ENCODE measurements around the gene AMIGO2.
"Not testable (repeated sequence)": the region's sequence is repeated elsewhere in the genome, so short reads cannot be mapped to it uniquely, and the experiment has no call there.

Gene AMIGO2

DNA sequence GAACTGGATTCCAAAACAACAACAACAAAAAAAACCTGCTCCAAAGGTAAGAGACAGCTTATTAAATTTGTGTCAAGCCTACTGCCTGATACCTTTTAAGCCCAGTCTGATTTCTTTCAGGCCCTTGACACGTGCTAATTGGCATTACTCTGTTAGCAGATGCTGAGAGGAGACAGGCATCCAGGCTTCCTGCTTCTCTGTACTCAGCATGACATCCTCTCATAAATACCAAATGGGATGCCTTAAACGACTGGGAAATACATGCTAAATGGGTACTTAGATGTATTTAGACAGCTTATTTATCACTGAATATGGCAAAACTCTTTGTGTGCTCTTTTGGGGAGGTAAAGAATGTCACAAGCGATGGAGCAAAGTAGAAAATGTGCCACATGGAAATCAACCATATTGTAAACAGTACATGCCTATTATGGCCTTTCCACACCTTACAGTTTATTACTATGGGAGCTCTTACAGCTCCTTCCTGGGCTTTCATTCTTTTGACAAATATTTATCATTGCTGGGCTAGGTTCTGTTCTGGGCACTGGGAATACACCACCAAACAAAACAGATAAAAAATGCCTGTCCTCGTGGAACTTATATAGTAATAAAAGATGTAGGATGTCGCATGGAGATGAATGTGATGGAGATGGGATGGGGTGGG is 11.9 kb downstream of the AMIGO2 start:
- Histone ChIP-seq H3K4me1 (ENCODE audit: control insufficient read depth, insufficient read depth, low read length) (no peaks in the 10 kb centered on the region), H3K4me3 (ENCODE audit: low read depth, low read length) (no peak overlapping the region), H3K9me3 (ENCODE audit: control insufficient read depth, insufficient read depth, low read depth, low read length) (no peaks in the 10 kb centered on the region), H3K27ac (ENCODE audit: extremely low read depth, low read depth, low read length) (no peak overlapping the region), H3K36me3 (ENCODE audit: control insufficient read depth in 2 of 2, insufficient read depth in 1 of 2, low read length in 2 of 2) (no peaks in the 10 kb centered on the region)
- POLR2A ChIA-PET = no interaction called here
- TF ChIP-seq GLIS1 (tag by site-specific recombination; IDR thresholded peaks at IDR 0.05) (peak; percentile 44), SCRT1 (tag by site-specific recombination; IDR thresholded peaks at IDR 0.05; ENCODE audit: borderline replicate concordance) (no peak), ZIC2 (tag by site-specific recombination; IDR thresholded peaks at IDR 0.05) (peak; percentile 83)
- CTCF ChIA-PET = interaction anchor here (5.4 kb wide), 1 partner anchor 35 kb away, joined by 27 read pairs; no protein-coding TSS in a partner anchor

DNA sequence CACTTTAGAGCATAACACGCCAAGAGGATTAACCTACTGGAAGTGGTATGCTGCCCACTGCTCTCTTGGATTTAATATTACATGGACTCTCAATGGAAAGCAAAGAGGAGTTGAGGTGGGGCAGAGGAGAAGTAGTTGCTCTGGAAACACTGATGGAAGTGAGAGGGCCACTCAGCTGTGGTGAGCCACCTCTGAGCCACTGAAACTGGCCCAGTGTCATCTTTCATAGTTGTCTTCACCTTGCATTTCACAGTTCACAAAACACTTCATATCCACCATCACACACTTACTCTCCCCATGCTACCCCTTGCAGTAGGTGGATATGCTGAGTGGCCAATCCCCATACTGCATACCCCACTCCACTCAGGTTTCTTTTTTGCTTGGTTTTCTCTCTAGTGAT is 12.6 kb downstream of the AMIGO2 start:
- H3K4me1 ChIP-seq (ENCODE audit: control insufficient read depth, insufficient read depth, low read length) = no peaks in the 10 kb centered on the region
- no peaks in the 10 kb centered on the region for H3K36me3 ChIP-seq (ENCODE audit: control insufficient read depth in 2 of 2, insufficient read depth in 1 of 2, low read length in 2 of 2)
- no peak overlapping the region for H3K4me3 ChIP-seq (ENCODE audit: low read depth, low read length)
- H3K9me3 ChIP-seq (ENCODE audit: control insufficient read depth, insufficient read depth, low read depth, low read length) = no peaks in the 10 kb centered on the region
- POLR2A ChIA-PET = no interaction called here
- CTCF ChIA-PET = interaction anchor here (5.4 kb wide), 1 partner anchor 35 kb away, joined by 27 read pairs; no protein-coding TSS in a partner anchor
- no peak for TF ChIP-seq ZFP69B (tag by site-specific recombination; IDR thresholded peaks at IDR 0.05)
- TF ChIP-seq WT1 (tag by site-specific recombination; IDR thresholded peaks at IDR 0.05) = no peak
- TF ChIP-seq BCL11A (tag by site-specific recombination; IDR thresholded peaks at IDR 0.05; ENCODE audit: low read depth) = no peak
- TF ChIP-seq, protein P1, sequence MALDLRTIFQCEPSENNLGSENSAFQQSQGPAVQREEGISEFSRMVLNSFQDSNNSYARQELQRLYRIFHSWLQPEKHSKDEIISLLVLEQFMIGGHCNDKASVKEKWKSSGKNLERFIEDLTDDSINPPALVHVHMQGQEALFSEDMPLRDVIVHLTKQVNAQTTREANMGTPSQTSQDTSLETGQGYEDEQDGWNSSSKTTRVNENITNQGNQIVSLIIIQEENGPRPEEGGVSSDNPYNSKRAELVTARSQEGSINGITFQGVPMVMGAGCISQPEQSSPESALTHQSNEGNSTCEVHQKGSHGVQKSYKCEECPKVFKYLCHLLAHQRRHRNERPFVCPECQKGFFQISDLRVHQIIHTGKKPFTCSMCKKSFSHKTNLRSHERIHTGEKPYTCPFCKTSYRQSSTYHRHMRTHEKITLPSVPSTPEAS (tag by site-specific recombination; IDR thresholded peaks at IDR 0.05) = no peak
- no peak for TF ChIP-seq ZNF114 (tag by site-specific recombination; IDR thresholded peaks at IDR 0.05)
- no peak overlapping the region for H3K27ac ChIP-seq (ENCODE audit: extremely low read depth, low read depth, low read length)

DNA sequence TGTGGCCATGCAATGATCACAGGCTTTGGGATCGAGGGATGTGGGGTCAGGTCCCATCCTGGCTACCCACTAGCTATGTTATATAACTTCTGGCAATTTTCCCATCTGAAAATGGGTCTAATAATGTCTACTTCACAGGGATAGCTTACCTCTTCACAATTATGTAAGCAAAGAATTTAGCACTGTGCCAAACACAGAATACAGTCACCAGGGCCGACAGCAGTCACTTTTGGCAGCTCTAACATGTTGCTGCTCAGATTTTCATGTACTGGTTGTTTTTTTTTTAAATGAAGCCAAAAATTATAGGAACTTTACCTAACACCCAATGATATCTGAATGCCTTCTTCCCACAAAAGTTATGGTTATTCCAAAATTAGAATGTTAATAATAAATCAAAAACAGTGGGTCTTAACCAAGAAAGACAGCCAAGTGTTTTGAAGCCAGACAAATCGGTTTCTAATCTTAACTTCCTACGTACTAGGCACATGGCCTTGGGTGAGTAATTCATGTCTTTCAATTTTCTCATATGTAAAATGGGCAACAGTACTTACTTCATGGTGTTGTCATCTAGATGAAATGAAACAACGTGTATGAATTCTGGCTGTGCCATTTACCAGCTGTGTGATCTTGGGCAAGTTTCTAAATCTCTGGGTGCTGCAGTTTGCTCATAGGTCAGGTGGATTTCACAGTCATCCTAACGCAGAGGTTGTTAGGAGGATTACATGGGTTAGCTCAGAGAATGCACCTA is 13.3 kb downstream of the AMIGO2 start:
- Histone ChIP-seq H3K4me1 (ENCODE audit: control insufficient read depth, insufficient read depth, low read length) (no peaks in the 10 kb centered on the region), H3K27ac (ENCODE audit: extremely low read depth, low read depth, low read length) (no peak overlapping the region), H3K4me3 (ENCODE audit: low read depth, low read length) (no peak overlapping the region), H3K9me3 (ENCODE audit: control insufficient read depth, insufficient read depth, low read depth, low read length) (no peaks in the 10 kb centered on the region), H3K36me3 (ENCODE audit: control insufficient read depth in 2 of 2, insufficient read depth in 1 of 2, low read length in 2 of 2) (no peaks in the 10 kb centered on the region)
- POLR2A ChIA-PET = no interaction called here
- TF ChIP-seq FEZF1 (tag by site-specific recombination; IDR thresholded peaks at IDR 0.05) = no peak
- CTCF ChIA-PET = interaction anchor here (5.4 kb wide), 1 partner anchor 34 kb away, joined by 27 read pairs; no protein-coding TSS in a partner anchor

DNA sequence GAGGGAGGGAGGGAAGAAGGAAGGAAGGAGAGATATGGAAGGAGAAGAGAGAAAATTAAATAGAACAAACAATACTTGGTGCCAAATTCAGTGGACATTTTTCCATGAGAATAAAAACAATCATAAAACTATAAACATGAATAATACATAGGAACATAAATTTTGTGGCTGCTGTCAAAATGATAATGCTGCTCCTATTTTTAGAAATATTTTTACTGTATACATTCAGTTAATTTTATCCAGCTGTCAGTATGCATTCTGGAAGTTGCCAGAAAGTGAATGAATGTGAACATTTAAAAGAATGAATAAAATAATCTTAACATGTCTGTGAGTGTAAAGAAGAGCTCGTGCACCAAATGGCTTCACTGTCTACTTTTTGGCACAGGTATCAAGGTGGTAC is 14.2 kb downstream of the AMIGO2 start:
- ChIA-PET POLR2A (no interaction called here), CTCF (no interaction called here)

DNA sequence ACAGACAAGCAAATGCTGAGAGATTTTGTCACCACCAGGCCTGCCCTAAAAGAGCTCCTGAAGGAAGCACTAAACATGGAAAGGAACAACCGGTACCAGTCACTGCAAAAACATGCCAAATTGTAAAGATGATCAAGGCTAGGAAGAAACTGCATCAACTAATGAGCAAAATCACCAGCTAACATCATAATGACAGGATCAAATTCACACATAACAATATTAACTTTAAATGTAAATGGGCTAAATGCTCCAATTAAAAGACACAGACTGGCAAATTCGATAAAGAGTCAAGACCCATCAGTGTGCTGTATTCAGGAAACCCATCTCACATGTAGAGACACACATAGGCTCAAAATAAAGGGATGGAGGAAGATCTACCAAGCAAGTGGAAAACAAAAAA is 21.1 kb downstream of the AMIGO2 start:
- H3K36me3 ChIP-seq (ENCODE audit: control insufficient read depth in 2 of 2, insufficient read depth in 1 of 2, low read length in 2 of 2); H3K9me3 ChIP-seq (ENCODE audit: control insufficient read depth, insufficient read depth, low read depth, low read length); H3K27ac ChIP-seq (ENCODE audit: extremely low read depth, low read depth, low read length); H3K4me3 ChIP-seq (ENCODE audit: low read depth, low read length); CTCF ChIA-PET; POLR2A ChIA-PET; H3K4me1 ChIP-seq (ENCODE audit: control insufficient read depth, insufficient read depth, low read length): not testable (repeated sequence)

More for the DNA sequence above, 14.2 kb downstream of the AMIGO2 start:
- H3K36me3 ChIP-seq (ENCODE audit: control insufficient read depth in 2 of 2, insufficient read depth in 1 of 2, low read length in 2 of 2) = no peaks in the 10 kb centered on the region
- TF ChIP-seq ZNF426 (tag by site-specific recombination; IDR thresholded peaks at IDR 0.05) = no peak
- no peaks in the 10 kb centered on the region for H3K4me1 ChIP-seq (ENCODE audit: control insufficient read depth, insufficient read depth, low read length)
- H3K9me3 ChIP-seq (ENCODE audit: control insufficient read depth, insufficient read depth, low read depth, low read length) = no peaks in the 10 kb centered on the region
- H3K4me3 ChIP-seq (ENCODE audit: low read depth, low read length) = no peak overlapping the region
- no peak overlapping the region for H3K27ac ChIP-seq (ENCODE audit: extremely low read depth, low read depth, low read length)

DNA sequence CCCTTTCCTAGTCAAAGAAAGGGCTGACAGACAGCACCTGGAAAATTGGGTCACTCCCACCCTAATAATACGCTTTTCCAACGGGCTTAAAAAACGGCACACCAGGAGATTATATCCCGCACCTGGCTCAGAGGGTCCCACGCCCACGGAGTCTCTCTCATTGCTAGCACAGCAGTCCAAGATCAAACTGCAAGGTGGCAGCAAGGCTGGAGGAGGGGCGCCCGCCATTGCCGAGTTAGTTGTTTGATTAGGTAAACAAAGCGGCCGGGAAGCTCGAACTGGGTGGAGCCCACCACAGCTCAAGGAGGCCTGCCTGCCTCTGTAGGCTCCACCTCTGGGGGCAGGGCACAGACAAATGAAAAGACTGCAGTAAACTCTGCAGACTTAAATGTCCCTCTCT is 22.8 kb downstream of the AMIGO2 start:
- POLR2A ChIA-PET; H3K36me3 ChIP-seq (ENCODE audit: control insufficient read depth in 2 of 2, insufficient read depth in 1 of 2, low read length in 2 of 2); H3K4me3 ChIP-seq (ENCODE audit: low read depth, low read length); H3K4me1 ChIP-seq (ENCODE audit: control insufficient read depth, insufficient read depth, low read length); H3K27ac ChIP-seq (ENCODE audit: extremely low read depth, low read depth, low read length); H3K9me3 ChIP-seq (ENCODE audit: control insufficient read depth, insufficient read depth, low read depth, low read length): not testable (repeated sequence)
- CTCF ChIA-PET = interaction anchor here (0.6 kb wide), 1 partner anchor 1302 kb away, joined by 3 read pairs; no protein-coding TSS in a partner anchor

DNA sequence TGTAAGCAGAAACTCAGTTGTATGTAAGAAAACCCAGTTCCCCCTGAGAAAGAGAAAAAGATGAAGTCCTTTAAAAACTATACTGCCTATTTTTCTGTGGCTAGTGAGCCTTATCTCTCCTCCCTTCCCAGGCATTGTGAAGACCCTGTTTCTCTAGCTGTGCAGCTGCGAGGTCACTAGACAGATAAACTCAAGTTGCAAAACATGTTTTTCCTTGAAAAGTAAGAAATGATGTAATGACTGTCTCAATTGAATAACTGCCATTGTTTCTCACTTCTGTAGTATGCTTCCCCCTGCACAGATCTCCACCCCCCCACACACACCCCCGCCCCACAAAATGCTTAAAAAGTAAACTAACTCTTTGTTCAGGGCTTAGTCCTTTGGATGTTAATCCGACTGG is 23.9 kb downstream of the AMIGO2 start:
- POLR2A ChIA-PET; CTCF ChIA-PET; H3K27ac ChIP-seq (ENCODE audit: extremely low read depth, low read depth, low read length): not testable (repeated sequence)

More for the DNA sequence above, 23.9 kb downstream of the AMIGO2 start:
- not testable (repeated sequence) for H3K36me3 ChIP-seq (ENCODE audit: control insufficient read depth in 2 of 2, insufficient read depth in 1 of 2, low read length in 2 of 2); H3K9me3 ChIP-seq (ENCODE audit: control insufficient read depth, insufficient read depth, low read depth, low read length); H3K4me3 ChIP-seq (ENCODE audit: low read depth, low read length); H3K4me1 ChIP-seq (ENCODE audit: control insufficient read depth, insufficient read depth, low read length)

Data from HEK293 (cell line).